Peyer's patch (tissue), 4 donors: ENCODE data around the gene ZDHHC19. TPM values are rescaled to one million over a fixed set of nuclear protein-coding genes. Genes with fewer than 3 reads are reported as not detected.
"Not testable (repeated sequence)": the region's sequence is repeated elsewhere in the genome, so short reads cannot be mapped to it uniquely, and the experiment has no call there.

ENCODE experiments used
- DNase-seq, 3 donors: peaks; one replicate each; pipeline ENCODE4 v3.0.0-alpha.2; 2017 to 2019
- H3K27ac ChIP-seq, 4 donors: fragments of 200-600 bp; sonication (generic); one replicate each; pipeline ENCODE4 v1.5.1; 2016 to 2019
- H3K27me3 ChIP-seq, 2 donors: fragments of 200-600 bp; sonication (generic); one replicate each; pipeline ENCODE4 v1.5.1; 2019
- H3K36me3 ChIP-seq, 3 donors: fragments of 200-600 bp; sonication (generic); one replicate each; pipeline ENCODE4 v1.5.1; 2016 to 2019
- H3K4me1 ChIP-seq, 4 donors: fragments of 200-600 bp; sonication (generic); one replicate each; pipeline ENCODE4 v1.5.1; 2016 to 2019
- H3K4me3 ChIP-seq, 4 donors: fragments of 200-600 bp; sonication (generic); 1 replicate in 3 of 4; 2 replicates in 1 of 4; pipeline ENCODE4 v1.5.1; 2016 to 2019; ENCODE audit warnings: mild to moderate bottlenecking in 1 of 4
- H3K9me3 ChIP-seq, 4 donors: fragments of 200-600 bp; sonication (generic); one replicate each; pipeline ENCODE4 v1.5.1; 2016 to 2019; ENCODE audit warnings: mild to moderate bottlenecking in 1 of 4
- CTCF ChIP-seq, 6 experiments: fragments of 450-650 bp in 4 of 6; fragments of 200-600 bp in 2 of 6; sonication (generic) in 1 of 6; IDR thresholded peaks; one replicate each; pipeline ENCODE4 v1.5.1; 2017 to 2019; ENCODE audit warnings: antibody characterized with exemption in 6 of 6, mild to moderate bottlenecking in 3 of 6, moderate library complexity in 1 of 6
- POLR2A ChIP-seq, 2 donors: fragments of 450-650 bp; IDR thresholded peaks; one replicate each; pipeline ENCODE4 v1.5.1; 2017; ENCODE audit warnings: antibody characterized with exemption in 2 of 2, mild to moderate bottlenecking in 2 of 2, moderate library complexity in 2 of 2
- total RNA-seq, 4 donors: library from RNA; depleted of rRNA; stranded (reverse); fragments of >200 nt; gene quantifications; one replicate each; pipeline ENCODE4 v1.1.0, GENCODE V29; 2016

Gene ZDHHC19
- total RNA-seq, 4 donors from 2014 or later: not detected

- Histone ChIP-seq H3K27ac (no peak overlapping the region), H3K4me3 (no peak overlapping the region), H3K27me3 (no peaks in the 10 kb centered on the region), H3K4me1 (peaks cover 4 to 25% (median 9%) of the 10 kb centered on the region in 4 donors), H3K9me3 (no peaks in the 10 kb centered on the region), H3K36me3 (no peaks in the 10 kb centered on the region)
- no peak for DNase-seq
- TF ChIP-seq CTCF (IDR thresholded peaks at IDR 0.05): no peak
- TF ChIP-seq POLR2A (IDR thresholded peaks at IDR 0.05): no peak
Measured at GRCh38 chr3:196175116-196175625, 36.0 kb downstream of the ZDHHC19 start.

DNA sequence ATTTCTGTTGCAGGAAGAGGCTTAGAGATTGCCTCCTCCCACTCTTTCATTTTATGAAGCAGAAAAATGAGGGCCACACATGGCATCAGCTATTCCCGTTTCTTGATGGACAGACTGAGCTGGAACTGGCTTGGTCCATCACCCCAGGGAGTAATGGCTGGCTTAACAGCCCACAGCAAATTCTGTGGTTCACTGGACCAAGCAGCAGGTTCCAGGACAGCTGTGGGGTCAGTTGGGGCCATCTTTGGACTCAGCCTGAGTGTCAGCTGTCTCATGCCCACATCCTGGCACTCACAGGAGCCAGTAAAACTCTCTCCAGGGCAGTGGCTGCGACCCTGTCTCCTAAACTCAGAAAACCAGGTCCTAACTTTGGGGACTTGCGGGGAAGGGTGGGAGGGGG is 36.5 kb downstream of the ZDHHC19 start:
- H3K4me1 ChIP-seq: peaks cover 0 to 19% (median 6%) of the 10 kb centered on the region in 4 donors
- no peak overlapping the region for H3K4me3 ChIP-seq
- no peaks in the 10 kb centered on the region for H3K9me3 ChIP-seq
- H3K27me3 ChIP-seq: no peaks in the 10 kb centered on the region
- no peak overlapping the region for H3K27ac ChIP-seq
- no peak for DNase-seq
- TF ChIP-seq POLR2A (IDR thresholded peaks at IDR 0.05): no peak
- TF ChIP-seq CTCF (IDR thresholded peaks at IDR 0.05): no peak
- no peaks in the 10 kb centered on the region for H3K36me3 ChIP-seq

GRCh38 chr3:196170296-196170695 is 40.9 kb downstream of the ZDHHC19 start:
- H3K36me3 ChIP-seq, H3K4me1 ChIP-seq, H3K4me3 ChIP-seq, DNase-seq, H3K27me3 ChIP-seq, H3K9me3 ChIP-seq: not testable (repeated sequence)
- peak overlapping the region in 1 of 4 donors; percentile 40 for H3K27ac ChIP-seq

GRCh38 chr3:196169836-196170240 is 41.4 kb downstream of the ZDHHC19 start:
- peak overlapping the region in 2 of 4 donors; percentile 48 to 61 for H3K27ac ChIP-seq
- H3K36me3 ChIP-seq: no peaks in the 10 kb centered on the region
- TF ChIP-seq CTCF (IDR thresholded peaks at IDR 0.05) (no peak), POLR2A (IDR thresholded peaks at IDR 0.05) (no peak)
- no peaks in the 10 kb centered on the region for H3K9me3 ChIP-seq
- no peak for DNase-seq
- no peaks in the 10 kb centered on the region for H3K4me1 ChIP-seq
- no peaks in the 10 kb centered on the region for H3K27me3 ChIP-seq
- no peak overlapping the region for H3K4me3 ChIP-seq

DNA sequence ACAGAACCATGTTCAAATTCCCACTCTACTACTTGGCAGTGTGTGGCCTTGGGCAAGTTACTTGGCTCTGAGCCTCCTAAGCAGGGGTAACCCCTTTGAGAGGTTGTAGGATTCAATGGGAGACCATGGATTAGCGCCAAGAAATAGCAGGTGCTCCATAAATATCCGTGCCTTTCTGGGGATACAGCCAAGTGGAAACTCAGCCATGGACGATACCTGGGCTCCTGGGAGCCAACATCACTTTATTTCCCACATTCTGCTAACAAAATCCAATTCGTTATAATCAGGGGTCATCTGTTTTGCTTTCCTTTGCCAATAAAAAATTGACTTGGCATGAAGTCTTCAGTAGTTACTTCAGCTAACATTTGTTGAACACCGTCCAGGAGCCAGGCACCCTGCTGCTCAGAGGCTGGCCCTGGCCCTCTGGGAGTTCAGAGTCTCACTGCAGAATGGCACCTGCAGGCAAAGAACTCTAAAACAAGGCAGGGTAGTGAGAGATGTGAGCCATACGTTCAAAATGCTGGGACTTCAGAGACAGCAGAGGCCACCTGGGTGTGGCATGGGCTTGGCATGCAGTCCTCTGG is 42.3 kb downstream of the ZDHHC19 start:
- no peaks in the 10 kb centered on the region for H3K36me3 ChIP-seq
- no peaks in the 10 kb centered on the region for H3K27me3 ChIP-seq
- no peaks in the 10 kb centered on the region for H3K9me3 ChIP-seq
- TF ChIP-seq POLR2A (IDR thresholded peaks at IDR 0.05) (no peak), CTCF (IDR thresholded peaks at IDR 0.05) (no peak)
- DNase-seq: peak in 2 of 3 donors; percentile 58 to 60
- H3K4me3 ChIP-seq: no peak overlapping the region
- H3K27ac ChIP-seq: peak overlapping the region in 2 of 4 donors; percentile 48 to 61
- H3K4me1 ChIP-seq: peaks cover 0 to 2% (median 0%) of the 10 kb centered on the region in 4 donors

DNA sequence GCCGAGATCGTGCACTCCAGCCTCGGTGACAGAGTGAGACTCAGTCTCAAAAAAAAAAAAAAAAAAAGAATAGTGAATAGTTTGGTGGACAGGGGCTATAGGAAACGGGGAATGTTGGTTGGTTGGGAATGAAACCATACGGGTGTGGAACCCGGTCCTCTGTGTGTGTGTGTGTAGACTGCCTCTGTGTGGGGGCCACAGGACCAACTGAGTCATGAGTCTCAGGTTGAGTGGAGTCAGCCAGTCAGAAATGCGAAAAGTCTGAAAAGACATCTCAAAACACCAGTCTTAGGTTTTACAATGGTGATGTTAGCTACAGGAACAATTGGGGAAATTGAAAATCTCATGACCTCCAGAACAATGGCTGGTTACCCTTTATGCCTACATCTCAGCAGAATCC is 44.5 kb downstream of the ZDHHC19 start:
- no peaks in the 10 kb centered on the region for H3K27me3 ChIP-seq
- H3K36me3 ChIP-seq: no peaks in the 10 kb centered on the region
- H3K9me3 ChIP-seq: no peaks in the 10 kb centered on the region
- no peak overlapping the region for H3K4me3 ChIP-seq
- no peak for DNase-seq
- no peak overlapping the region for H3K27ac ChIP-seq
- no peak for TF ChIP-seq POLR2A (IDR thresholded peaks at IDR 0.05)
- TF ChIP-seq CTCF (IDR thresholded peaks at IDR 0.05): no peak
- peaks cover 0 to 10% (median 0%) of the 10 kb centered on the region in 4 donors for H3K4me1 ChIP-seq
